Measurements from ENCODE around the gene SERINC4. TPM values are rescaled to one million over a fixed set of nuclear protein-coding genes. Genes with fewer than 3 reads are reported as not detected.

Gene SERINC4
- total and polyA plus RNA-seq, 9 of the 15 experiments (the other 6 are each of a cell fraction or from before 2014, with no cell fraction given): 0.14 to 0.86 (median 0.18) TPM; not detected in 2

GRCh38 chr15:43826508-43827341, 26.7 kb upstream of the SERINC4 start, which contains the start of gene WDR76 (continued):
- TF ChIP-seq FOS (IDR thresholded peaks at IDR 0.05; ENCODE audit: extremely low read depth, insufficient read length) (no peak), CBFA2T3 (IDR thresholded peaks at IDR 0.05) (no peak), ARNT (IDR thresholded peaks at IDR 0.05) (0 out of 4 replicates have a peak, but pooled peaks of 1 of the 2 experiments have one; percentile 16), ZFP30 (CRISPR knock-in tag; IDR thresholded peaks at IDR 0.05; ENCODE audit: borderline replicate concordance) (no peak), MXI1 (IDR thresholded peaks at IDR 0.05; ENCODE audit: low read depth, low read length) (no peak), ZNF274 (IDR thresholded peaks at IDR 0.05; ENCODE audit: borderline replicate concordance, low read depth, low read length) (no peak), ZBTB17 (CRISPR knock-in tag; IDR thresholded peaks at IDR 0.05) (no peak; the same call in 1 of the 2 replicates), RCOR1 (IDR thresholded peaks at IDR 0.05; ENCODE audit: borderline replicate concordance in 1 of 2, low read depth in 2 of 2, low read length in 2 of 2) (no peak), CCAR2 (IDR thresholded peaks at IDR 0.05; ENCODE audit: low read depth, low read length) (no peak), ZEB2 (IDR thresholded peaks at IDR 0.05) (no peak), BRCA1 (IDR thresholded peaks at IDR 0.05) (no peak), BRCA1 (CRISPR knock-in tag; IDR thresholded peaks at IDR 0.05) (no peak), TCF7L2 (IDR thresholded peaks at IDR 0.05; ENCODE audit: low read depth, low read length) (no peak), STAT5A (IDR thresholded peaks at IDR 0.05; ENCODE audit: borderline replicate concordance, low read length) (no peak), TARDBP (IDR thresholded peaks at IDR 0.05) (no peak), COPS2 (conservative IDR thresholded peaks at IDR 0.05) (no peak), ZNF551 (CRISPR knock-in tag; IDR thresholded peaks at IDR 0.05) (no peak), SRSF7 (optimal IDR thresholded peaks at IDR 0.05; ENCODE audit: low read depth, low read length) (no peak)
- TF ChIP-seq, protein P1, sequence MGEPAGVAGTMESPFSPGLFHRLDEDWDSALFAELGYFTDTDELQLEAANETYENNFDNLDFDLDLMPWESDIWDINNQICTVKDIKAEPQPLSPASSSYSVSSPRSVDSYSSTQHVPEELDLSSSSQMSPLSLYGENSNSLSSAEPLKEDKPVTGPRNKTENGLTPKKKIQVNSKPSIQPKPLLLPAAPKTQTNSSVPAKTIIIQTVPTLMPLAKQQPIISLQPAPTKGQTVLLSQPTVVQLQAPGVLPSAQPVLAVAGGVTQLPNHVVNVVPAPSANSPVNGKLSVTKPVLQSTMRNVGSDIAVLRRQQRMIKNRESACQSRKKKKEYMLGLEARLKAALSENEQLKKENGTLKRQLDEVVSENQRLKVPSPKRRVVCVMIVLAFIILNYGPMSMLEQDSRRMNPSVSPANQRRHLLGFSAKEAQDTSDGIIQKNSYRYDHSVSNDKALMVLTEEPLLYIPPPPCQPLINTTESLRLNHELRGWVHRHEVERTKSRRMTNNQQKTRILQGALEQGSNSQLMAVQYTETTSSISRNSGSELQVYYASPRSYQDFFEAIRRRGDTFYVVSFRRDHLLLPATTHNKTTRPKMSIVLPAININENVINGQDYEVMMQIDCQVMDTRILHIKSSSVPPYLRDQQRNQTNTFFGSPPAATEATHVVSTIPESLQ (CRISPR knock-in tag; IDR thresholded peaks at IDR 0.05): peak; percentile 97
- TF ChIP-seq, protein P2, sequence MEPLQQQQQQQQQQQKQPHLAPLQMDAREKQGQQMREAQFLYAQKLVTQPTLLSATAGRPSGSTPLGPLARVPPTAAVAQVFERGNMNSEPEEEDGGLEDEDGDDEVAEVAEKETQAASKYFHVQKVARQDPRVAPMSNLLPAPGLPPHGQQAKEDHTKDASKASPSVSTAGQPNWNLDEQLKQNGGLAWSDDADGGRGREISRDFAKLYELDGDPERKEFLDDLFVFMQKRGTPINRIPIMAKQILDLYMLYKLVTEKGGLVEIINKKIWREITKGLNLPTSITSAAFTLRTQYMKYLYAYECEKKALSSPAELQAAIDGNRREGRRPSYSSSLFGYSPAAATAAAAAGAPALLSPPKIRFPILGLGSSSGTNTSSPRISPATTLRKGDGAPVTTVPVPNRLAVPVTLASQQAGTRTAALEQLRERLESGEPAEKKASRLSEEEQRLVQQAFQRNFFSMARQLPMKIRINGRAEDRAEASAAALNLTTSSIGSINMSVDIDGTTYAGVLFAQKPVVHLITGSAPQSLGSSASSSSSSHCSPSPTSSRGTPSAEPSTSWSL (CRISPR knock-in tag; IDR thresholded peaks at IDR 0.05; ENCODE audit: borderline replicate concordance): no peak
- TF ChIP-seq, protein P3, sequence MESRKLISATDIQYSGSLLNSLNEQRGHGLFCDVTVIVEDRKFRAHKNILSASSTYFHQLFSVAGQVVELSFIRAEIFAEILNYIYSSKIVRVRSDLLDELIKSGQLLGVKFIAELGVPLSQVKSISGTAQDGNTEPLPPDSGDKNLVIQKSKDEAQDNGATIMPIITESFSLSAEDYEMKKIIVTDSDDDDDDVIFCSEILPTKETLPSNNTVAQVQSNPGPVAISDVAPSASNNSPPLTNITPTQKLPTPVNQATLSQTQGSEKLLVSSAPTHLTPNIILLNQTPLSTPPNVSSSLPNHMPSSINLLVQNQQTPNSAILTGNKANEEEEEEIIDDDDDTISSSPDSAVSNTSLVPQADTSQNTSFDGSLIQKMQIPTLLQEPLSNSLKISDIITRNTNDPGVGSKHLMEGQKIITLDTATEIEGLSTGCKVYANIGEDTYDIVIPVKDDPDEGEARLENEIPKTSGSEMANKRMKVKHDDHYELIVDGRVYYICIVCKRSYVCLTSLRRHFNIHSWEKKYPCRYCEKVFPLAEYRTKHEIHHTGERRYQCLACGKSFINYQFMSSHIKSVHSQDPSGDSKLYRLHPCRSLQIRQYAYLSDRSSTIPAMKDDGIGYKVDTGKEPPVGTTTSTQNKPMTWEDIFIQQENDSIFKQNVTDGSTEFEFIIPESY (CRISPR knock-in tag; IDR thresholded peaks at IDR 0.05): peak; percentile 34; the same call in 1 of the 2 replicates
- TF ChIP-seq, protein P4, sequence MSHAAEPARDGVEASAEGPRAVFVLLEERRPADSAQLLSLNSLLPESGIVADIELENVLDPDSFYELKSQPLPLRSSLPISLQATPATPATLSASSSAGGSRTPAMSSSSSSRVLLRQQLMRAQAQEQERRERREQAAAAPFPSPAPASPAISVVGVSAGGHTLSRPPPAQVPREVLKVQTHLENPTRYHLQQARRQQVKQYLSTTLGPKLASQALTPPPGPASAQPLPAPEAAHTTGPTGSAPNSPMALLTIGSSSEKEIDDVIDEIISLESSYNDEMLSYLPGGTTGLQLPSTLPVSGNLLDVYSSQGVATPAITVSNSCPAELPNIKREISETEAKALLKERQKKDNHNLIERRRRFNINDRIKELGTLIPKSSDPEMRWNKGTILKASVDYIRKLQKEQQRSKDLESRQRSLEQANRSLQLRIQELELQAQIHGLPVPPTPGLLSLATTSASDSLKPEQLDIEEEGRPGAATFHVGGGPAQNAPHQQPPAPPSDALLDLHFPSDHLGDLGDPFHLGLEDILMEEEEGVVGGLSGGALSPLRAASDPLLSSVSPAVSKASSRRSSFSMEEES (CRISPR knock-in tag; IDR thresholded peaks at IDR 0.05): no peak
